ENCODE measurements around the gene HS3ST1.

HS3ST1 gene

GRCh38 chr4:11393551-11393950 is 35.1 kb downstream of the HS3ST1 start:
- TF ChIP-seq REST (IDR thresholded peaks at IDR 0.05; ENCODE audit: low read depth) = no peak
- TF ChIP-seq CEBPB (IDR thresholded peaks at IDR 0.05) = no peak
- no peak for TF ChIP-seq TCF12 (IDR thresholded peaks at IDR 0.05; ENCODE audit: low read depth)
- no peak for TF ChIP-seq RAD21 (IDR thresholded peaks at IDR 0.05; ENCODE audit: low read depth)
- no peak for TF ChIP-seq CREB1 (IDR thresholded peaks at IDR 0.05; ENCODE audit: low read depth)
- TF ChIP-seq NFIC (IDR thresholded peaks at IDR 0.05) = no peak
- TF ChIP-seq MAX (IDR thresholded peaks at IDR 0.05) = no peak
- no peak for TF ChIP-seq EP300 (IDR thresholded peaks at IDR 0.05; ENCODE audit: borderline replicate concordance)
- TF ChIP-seq USF1 (IDR thresholded peaks at IDR 0.05) = no peak
- TF ChIP-seq FOXM1 (IDR thresholded peaks at IDR 0.05; ENCODE audit: borderline replicate concordance, low read depth) = no peak
- TF ChIP-seq YY1 (IDR thresholded peaks at IDR 0.05; ENCODE audit: low read depth) = no peak
- no peak for TF ChIP-seq TEAD4 (IDR thresholded peaks at IDR 0.05)

- no peak for TF ChIP-seq EGR1 (IDR thresholded peaks at IDR 0.05)
- no peak for TF ChIP-seq REST (IDR thresholded peaks at IDR 0.05; ENCODE audit: low read depth)
- TF ChIP-seq TAF1 (IDR thresholded peaks at IDR 0.05; ENCODE audit: low read depth) = no peak
- no peak for TF ChIP-seq USF1 (IDR thresholded peaks at IDR 0.05)
- TF ChIP-seq EP300 (IDR thresholded peaks at IDR 0.05; ENCODE audit: borderline replicate concordance) = no peak
- no peak for TF ChIP-seq TCF12 (IDR thresholded peaks at IDR 0.05; ENCODE audit: low read depth)
- no peak for TF ChIP-seq TEAD4 (IDR thresholded peaks at IDR 0.05)
- TF ChIP-seq FOXM1 (IDR thresholded peaks at IDR 0.05; ENCODE audit: borderline replicate concordance, low read depth) = no peak
- TF ChIP-seq CREB1 (IDR thresholded peaks at IDR 0.05; ENCODE audit: low read depth) = no peak
- TF ChIP-seq YY1 (IDR thresholded peaks at IDR 0.05; ENCODE audit: low read depth) = no peak
- no peak for TF ChIP-seq ZBTB7A (IDR thresholded peaks at IDR 0.05; ENCODE audit: low read depth)
- no peak for TF ChIP-seq CEBPB (IDR thresholded peaks at IDR 0.05)
- no peak for TF ChIP-seq NFIC (IDR thresholded peaks at IDR 0.05)
Measured at GRCh38 chr4:11376571-11376970, 52.1 kb downstream of the HS3ST1 start.

GRCh38 chr4:11376146-11376545 is 52.5 kb downstream of the HS3ST1 start:
- TF ChIP-seq CEBPB (IDR thresholded peaks at IDR 0.05) (no peak), EGR1 (IDR thresholded peaks at IDR 0.05) (no peak), REST (IDR thresholded peaks at IDR 0.05; ENCODE audit: low read depth) (no peak), RAD21 (IDR thresholded peaks at IDR 0.05; ENCODE audit: low read depth) (no peak), TCF12 (IDR thresholded peaks at IDR 0.05; ENCODE audit: low read depth) (no peak), MAX (IDR thresholded peaks at IDR 0.05) (no peak), TEAD4 (IDR thresholded peaks at IDR 0.05) (no peak), YY1 (IDR thresholded peaks at IDR 0.05; ENCODE audit: low read depth) (no peak)

DNA sequence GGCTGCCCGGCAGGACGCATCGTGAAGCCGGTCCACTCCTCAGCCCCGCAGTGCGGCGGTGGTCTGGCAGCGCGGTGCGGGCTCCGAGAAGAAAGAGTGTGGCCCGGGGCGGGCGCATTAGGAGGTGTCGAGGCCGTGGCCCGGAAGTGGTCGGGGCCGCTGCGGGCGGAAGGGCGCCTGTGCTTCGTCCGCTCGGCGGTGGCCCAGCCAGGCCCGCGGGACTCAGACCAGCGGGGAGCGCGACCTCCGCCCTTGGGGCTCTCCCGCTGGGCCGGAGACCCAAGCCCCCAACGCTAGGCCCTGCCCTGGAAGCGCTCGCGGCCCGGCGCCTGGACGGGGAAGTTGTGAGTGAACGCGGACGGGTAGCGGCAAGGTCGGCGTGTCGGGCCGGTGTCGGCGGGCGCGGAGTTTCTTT is 60.0 kb downstream of the HS3ST1 start:
- no peak for TF ChIP-seq RAD21 (IDR thresholded peaks at IDR 0.05; ENCODE audit: low read depth)
- no peak for TF ChIP-seq TCF12 (IDR thresholded peaks at IDR 0.05; ENCODE audit: low read depth)

DNA sequence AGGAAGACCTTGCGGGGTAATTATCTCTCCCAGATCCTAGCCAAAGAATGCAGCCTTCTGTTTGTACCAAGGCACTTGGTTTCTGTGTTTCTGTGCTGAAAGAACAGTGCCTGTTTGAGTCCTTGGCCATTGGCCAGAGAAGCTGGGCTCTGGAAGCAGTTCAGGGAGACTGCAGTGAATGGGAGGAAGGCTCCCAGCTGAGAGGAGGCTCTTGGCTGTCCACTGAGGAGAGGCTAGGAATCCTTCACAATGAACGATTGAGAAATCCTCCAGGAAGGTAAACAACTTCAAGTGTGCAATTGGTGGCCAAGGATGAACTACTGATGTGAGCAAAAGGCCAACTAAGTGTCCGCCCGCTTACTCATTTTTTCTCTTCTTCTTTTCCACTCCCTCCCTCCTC is 61.3 kb downstream of the HS3ST1 start:
- no peak for TF ChIP-seq TEAD4 (IDR thresholded peaks at IDR 0.05)
- no peak for TF ChIP-seq MAX (IDR thresholded peaks at IDR 0.05)
- no peak for TF ChIP-seq RAD21 (IDR thresholded peaks at IDR 0.05; ENCODE audit: low read depth)
- no peak for TF ChIP-seq ZBTB7A (IDR thresholded peaks at IDR 0.05; ENCODE audit: low read depth)
- no peak for TF ChIP-seq YY1 (IDR thresholded peaks at IDR 0.05; ENCODE audit: low read depth)
- no peak for TF ChIP-seq TAF1 (IDR thresholded peaks at IDR 0.05; ENCODE audit: low read depth)
- TF ChIP-seq EGR1 (IDR thresholded peaks at IDR 0.05) = no peak
- TF ChIP-seq REST (IDR thresholded peaks at IDR 0.05; ENCODE audit: low read depth) = no peak
- no peak for TF ChIP-seq TCF12 (IDR thresholded peaks at IDR 0.05; ENCODE audit: low read depth)
- TF ChIP-seq NFIC (IDR thresholded peaks at IDR 0.05) = no peak
- no peak for TF ChIP-seq CEBPB (IDR thresholded peaks at IDR 0.05)
- TF ChIP-seq CREB1 (IDR thresholded peaks at IDR 0.05; ENCODE audit: low read depth) = no peak
- TF ChIP-seq EP300 (IDR thresholded peaks at IDR 0.05; ENCODE audit: borderline replicate concordance) = no peak
- TF ChIP-seq USF1 (IDR thresholded peaks at IDR 0.05) = no peak

Measured in Ishikawa (cell line).